T-helper 2 cell treated with Interferon-gamma antibody and Interleukin-4, amounts not matched to agents 100 ng/mL and 5 ng/mL, for 36 hours (primary cell): ENCODE results near the gene MOGAT3. TPM values are rescaled to one million over a fixed set of nuclear protein-coding genes. Genes with fewer than 3 reads are reported as not detected.

ENCODE experiments used
- intact Hi-C: fragments of 100-400 bp; cut with micrococcal nuclease; formaldehyde crosslinking; loops from one replicate; pipeline ENCODE4 v1.15.1; 2023
- total RNA-seq: library from RNA; stranded (reverse); gene quantifications from 2 replicates; pipeline ENCODE4 v1.2.3, GENCODE V29; 2022

MOGAT3 gene
- total RNA-seq, 1 donor from 2014 or later, result not detected

DNA sequence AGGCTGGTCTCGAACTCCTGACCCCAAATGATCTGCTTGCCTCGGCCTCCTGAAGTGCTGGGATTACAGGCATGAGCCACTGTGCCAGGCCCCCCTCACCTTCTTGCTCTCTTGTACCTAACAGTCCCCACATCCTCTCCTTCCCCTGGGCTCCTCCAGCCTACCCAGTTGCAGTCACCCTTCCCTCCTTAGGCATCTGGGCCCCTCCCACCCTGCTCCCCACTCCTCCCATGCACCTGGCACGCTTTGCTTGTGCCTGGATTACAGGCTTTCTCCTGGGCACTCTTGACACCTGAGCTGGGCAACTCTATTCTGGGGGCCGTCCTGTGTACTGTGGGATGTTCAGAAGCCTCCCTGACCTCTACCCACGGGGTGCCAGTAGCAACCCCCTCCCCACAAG, 33.8 kb upstream of the MOGAT3 start:
- intact Hi-C loops, result no loop called here

GRCh38 chr7:101233907-101234547, 33.2 kb upstream of the MOGAT3 start:
- intact Hi-C loops, result no loop called here

- intact Hi-C loops, result no loop called here
These were observed 31.5 kb upstream of the MOGAT3 start for GRCh38 chr7:101232141-101232850.

GRCh38 chr7:101231644-101232043, 30.8 kb upstream of the MOGAT3 start:
- intact Hi-C loops, result no loop called here

- intact Hi-C loops, result no loop called here
These were observed 25.9 kb upstream of the MOGAT3 start for GRCh38 chr7:101226721-101227120.

DNA sequence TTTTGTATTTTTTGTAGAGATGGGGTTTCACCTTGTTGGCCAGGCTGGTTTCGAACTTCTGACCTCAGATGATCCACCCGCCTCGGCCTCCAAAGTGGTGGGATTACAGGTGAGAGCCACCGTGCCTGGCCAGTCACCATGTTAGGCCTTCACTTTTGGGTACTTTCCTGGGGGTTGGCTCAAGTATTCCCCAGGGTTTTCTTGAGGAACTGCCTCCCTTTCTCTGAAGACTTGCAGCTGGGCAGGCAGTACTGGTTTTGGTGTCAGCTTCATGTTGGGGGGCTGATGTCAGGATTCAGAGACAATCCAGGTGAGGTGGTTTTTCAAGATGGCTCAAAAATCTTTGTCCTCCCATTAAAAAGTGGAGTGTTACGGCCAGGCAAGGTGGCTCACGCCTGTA, 24.8 kb upstream of the MOGAT3 start:
- intact Hi-C loops, result no loop called here

DNA sequence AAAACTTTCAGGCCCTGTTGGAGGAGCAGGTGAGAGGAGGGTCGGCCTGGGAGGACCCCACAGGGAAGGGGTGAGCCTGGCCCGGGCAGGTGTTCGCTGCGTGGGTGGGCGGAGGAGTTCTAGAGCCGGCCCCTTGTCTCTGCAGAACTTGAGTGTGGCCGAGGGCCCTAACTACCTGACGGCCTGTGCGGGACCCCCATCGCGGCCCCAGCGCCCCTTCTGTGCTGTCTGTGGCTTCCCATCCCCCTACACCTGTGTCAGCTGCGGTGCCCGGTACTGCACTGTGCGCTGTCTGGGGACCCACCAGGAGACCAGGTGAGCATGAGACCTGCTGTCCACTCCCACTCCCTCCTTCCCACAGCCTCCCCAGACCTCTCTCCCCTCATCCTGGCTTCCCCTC, 22.7 kb upstream of the MOGAT3 start:
- intact Hi-C loops, result no loop called here

DNA sequence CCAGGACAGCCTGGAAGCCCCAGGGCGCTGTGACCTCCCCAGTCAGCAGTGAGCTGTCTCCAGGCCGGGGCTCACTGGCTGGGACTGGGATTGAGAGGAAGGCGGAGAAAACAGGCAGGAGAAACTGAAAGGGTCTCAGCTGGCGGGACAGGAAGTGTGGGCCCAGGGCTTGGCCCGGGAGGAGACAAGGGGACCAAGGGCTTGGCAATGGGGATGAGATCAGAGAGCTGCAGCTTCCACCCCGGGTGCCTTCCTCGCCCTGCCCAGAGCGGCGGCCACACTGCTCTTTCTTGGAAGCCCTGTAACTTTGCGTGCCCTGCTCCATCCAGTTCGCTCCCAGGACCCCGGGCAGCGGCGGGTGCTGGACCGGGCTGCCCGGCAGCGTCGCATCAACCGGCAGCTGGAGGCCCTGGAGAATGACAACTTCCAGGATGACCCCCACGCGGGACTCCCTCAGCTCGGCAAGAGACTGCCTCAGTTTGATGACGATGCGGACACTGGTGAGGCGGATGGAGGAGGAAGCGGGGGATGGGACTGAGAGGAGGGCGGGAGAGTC, 21.5 kb upstream of the MOGAT3 start:
- intact Hi-C loops, result no loop called here

DNA sequence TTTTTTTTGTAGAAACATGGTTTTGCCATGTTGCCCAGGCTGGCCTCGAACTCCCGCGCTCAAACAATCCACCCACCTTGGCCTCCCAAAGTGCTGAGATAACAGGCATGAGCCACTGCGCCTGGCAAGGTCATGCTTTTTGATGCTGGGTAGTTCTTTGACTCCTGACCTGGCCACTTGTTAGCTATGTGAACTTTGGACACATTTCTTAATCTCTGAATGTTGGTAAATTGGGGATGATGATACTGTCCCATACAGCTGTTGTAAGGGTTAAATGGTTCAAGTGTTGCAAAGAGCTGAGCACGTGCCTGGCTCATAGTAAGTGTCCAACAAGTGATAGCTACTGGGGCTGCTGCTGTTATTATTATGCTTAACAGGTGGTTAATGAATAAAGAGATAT, 19.5 kb upstream of the MOGAT3 start:
- intact Hi-C loops, result no loop called here

- intact Hi-C loops, result loop anchor here (1.0 to 5.0 kb wide), 4 partner anchors 26 to 351 kb away; partner anchors contain the start of genes AP1S1 and TRIP6
These were observed 17.6 kb upstream of the MOGAT3 start for GRCh38 chr7:101218236-101219125.

DNA sequence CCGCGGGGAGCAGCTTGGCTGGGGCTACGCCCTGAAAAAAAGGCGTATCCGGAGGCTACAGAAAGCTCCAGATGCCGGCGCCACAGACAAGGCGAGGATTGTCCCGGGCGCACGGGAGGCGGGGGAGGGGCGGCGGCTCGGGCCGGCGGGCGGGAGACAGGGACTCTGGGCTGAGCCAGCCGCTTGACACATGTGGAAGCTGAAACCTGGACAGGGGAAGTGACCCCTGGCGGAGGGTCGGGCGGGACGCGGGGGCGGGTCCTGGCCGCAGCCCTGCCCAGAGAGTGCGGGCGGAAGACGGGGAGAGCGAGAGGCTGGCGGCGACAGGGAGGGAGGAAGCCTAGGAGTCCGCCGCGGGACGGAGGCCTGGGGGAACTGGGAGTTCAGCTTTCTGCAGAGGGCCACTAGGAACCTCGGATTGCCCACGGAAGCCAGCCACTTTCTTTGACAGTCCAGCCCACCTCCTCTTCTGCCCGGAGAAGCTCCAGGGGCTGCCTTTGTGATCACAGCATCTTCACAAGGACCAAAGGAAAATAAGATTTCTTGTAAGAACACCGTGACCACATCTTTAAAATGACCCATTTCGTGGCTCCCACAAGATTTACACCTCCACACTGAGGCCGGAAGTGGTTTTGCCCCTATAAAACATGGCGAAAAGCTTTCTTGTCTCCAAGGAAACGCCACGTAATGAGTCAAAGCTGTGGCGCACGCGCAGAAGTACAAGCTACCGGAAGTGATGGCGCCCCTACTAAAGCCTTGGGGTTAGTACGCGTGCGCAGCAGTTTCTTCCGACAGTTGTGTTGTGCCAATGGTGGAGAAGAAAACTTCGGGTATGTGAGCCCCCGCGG, 16.8 kb upstream of the MOGAT3 start, which contains the start of the genes PLOD3 and ZNHIT1:
Gene PLOD3 (minus strand): TSS at position 194 of the 848 bp plus-strand sequence. CDS start 307 bp downstream, outside the sequence.
Gene ZNHIT1 (plus strand): TSS at position 778 of the 848 bp plus-strand sequence. CDS start 31 bp downstream, at position 809.
- intact Hi-C loops, result loop anchor here (1.0 to 5.0 kb wide), 5 partner anchors 27 to 350 kb away; partner anchors contain the start of genes AP1S1 and TRIP6

DNA sequence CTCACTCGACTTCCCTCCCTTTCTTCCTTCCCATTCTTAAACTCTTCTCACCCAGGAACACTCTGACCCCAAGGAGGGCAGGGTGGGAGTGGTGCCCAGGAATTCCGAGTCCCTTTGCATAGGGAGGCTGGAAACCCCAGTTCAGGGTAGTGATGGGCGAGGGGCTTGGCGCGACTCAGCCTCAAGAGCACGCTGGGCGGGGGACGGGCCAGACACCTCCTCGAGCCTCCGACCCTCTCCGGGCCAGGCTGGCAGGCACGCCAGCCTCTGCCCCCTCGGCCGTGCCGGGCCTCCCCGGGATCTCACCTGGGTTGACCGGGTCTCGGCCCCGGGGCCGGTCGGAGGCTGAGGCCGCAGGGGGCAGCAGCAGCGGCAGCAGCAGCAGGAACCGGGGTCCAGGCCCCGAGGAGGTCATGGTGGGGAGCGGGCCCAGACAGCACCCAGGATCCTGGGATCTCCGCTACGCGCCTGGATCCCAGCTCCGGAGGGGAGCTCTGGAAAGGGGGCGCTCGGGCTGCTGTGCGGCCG, 16.1 kb upstream of the MOGAT3 start:
- intact Hi-C loops, result loop anchor here (1.0 to 5.0 kb wide), 2 partner anchors 66 to 350 kb away; partner anchors contain the start of gene TRIP6

GRCh38 chr7:101216001-101216859, 15.4 kb upstream of the MOGAT3 start:
- intact Hi-C loops, result loop anchor here (5.0 kb wide), 1 partner anchor 349 kb away; the partner anchor contains the start of gene TRIP6

GRCh38 chr7:101212014-101212413, 11.2 kb upstream of the MOGAT3 start:
- intact Hi-C loops, result no loop called here

- intact Hi-C loops, result no loop called here
These were observed 10.7 kb upstream of the MOGAT3 start for GRCh38 chr7:101211501-101211900.

- intact Hi-C loops, result no loop called here
These were observed 9.3 kb upstream of the MOGAT3 start for GRCh38 chr7:101210143-101210542.

GRCh38 chr7:101208794-101209193, 8.0 kb upstream of the MOGAT3 start:
- intact Hi-C loops, result no loop called here

DNA sequence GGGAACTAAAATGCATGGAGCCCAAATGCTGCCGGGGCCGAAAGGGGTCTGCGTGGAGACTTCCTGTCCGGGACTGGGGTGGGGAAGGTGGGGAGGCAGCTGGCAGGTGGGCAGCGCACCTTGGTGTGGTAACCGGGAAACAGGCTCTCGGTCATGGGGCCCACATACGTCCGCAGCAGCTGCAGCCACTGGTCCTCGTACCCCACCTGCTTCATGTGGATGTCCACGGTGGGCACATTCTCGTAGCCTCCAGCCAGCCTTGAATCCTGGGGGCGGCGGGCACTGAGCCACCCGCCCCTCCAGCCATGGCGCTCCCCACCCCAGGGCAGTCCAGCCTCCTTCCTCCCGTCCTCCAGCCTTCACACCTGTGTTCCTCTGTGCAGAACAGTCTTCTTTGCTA, 6.6 kb upstream of the MOGAT3 start:
- intact Hi-C loops, result no loop called here

DNA sequence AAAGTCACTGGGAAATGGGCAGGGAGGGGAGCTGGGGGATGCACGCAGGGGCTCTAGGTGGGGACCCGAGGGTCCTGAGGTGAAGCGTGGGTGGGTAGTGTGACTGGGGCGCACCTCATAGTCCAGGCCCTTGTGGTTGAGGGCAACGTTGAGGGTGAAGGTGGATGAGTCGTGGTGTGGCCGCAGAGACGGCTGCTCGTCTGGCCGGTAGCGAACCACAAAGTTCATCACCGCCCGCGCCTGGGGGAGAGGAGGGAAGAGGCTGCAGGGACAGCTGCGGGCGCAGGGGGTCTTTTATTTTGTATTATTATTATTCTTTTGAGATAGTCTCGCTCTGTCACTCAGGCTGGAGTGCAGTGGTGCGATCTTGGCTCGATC, 5.8 kb upstream of the MOGAT3 start:
- intact Hi-C loops, result no loop called here
